ENCODE data around the gene ARHGEF7. TPM values are rescaled to one million over a fixed set of nuclear protein-coding genes. Genes with fewer than 3 reads are reported as not detected.
"Not testable (repeated sequence)": the region's sequence is repeated elsewhere in the genome, so short reads cannot be mapped to it uniquely, and the experiment has no call there.

ARHGEF7 gene
- total RNA-seq, 1 donor from 2014 or later, result 41.3 TPM

- intact Hi-C loops (cut with DNase I), result loop anchor here (10.0 kb wide), 1 partner anchor 215 kb away; no protein-coding TSS in a partner anchor
- no peak for DNase-seq (ENCODE audit: low spot score)
These were observed 124.9 kb downstream of the ARHGEF7 start for GRCh38 chr13:111239764-111240670.

GRCh38 chr13:111241006-111241755 is 126.1 kb downstream of the ARHGEF7 start:
- no peak for DNase-seq (ENCODE audit: low spot score)
- intact Hi-C loops (cut with DNase I), result no loop called here

GRCh38 chr13:111241862-111242261 is 126.8 kb downstream of the ARHGEF7 start:
- no peak for DNase-seq (ENCODE audit: low spot score)
- intact Hi-C loops (cut with DNase I), result no loop called here

DNA sequence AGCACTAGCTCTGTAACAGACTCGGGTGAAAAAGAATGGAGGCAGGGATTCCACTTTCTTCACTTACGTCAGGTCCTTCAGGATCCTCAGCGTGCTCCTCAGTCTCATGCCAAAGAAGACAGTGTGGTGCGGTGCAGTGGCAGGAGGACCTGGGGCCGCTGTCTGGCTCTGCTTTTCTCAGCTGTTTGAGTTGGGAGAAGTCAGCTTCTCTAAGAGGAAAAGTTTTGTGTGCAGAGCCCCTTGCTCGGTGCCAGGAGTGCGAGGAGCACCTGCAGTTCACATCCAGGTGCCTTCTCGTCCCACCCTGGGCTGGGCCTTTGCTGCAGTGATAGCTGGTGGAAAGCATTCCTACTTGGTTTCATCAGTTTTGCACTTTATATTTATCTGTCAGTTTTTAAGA is 127.5 kb downstream of the ARHGEF7 start:
- intact Hi-C loops (cut with DNase I), result no loop called here
- DNase-seq (ENCODE audit: low spot score), result no peak

- intact Hi-C loops (cut with DNase I), result no loop called here
- DNase-seq (ENCODE audit: low spot score), result no peak
These were observed 128.9 kb downstream of the ARHGEF7 start for GRCh38 chr13:111243981-111244380.

DNA sequence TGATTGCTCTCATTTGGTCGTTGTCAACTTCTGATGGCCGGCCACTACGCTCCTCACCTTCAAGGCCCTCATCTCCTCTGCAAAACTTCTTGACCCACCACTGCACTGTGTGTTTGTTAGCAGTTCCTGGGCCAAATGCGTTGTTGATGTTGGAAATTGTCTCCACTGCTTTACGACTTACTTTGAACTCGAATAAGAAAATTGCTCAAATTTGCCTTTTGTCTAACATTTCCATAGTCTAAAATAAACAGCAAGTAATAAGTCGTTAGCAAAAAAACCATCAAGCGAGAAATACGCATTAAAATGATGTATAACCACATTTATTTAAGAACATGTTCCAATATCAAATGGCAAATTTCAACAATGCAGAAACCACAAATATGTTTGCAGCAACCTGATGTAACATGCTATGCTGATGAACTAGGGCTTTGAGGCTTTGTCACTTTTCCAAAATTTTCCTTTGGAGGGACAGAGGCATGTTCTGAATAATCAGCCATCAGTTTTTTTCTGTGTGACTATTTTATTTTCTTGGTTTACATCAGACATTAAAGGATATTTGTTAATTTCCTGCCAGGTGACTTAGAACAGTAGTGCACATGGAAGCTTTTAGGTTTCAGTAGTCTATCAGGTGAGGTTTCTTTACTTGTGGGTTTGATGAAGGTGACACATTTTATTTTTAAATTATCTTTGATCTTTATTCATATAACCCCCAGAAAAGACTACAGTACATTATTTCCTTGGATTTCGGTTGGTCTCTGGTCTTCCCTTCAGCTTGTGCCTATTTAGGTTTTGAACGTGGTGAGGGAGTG is 130.7 kb downstream of the ARHGEF7 start:
- no peak for DNase-seq (ENCODE audit: low spot score)

DNA sequence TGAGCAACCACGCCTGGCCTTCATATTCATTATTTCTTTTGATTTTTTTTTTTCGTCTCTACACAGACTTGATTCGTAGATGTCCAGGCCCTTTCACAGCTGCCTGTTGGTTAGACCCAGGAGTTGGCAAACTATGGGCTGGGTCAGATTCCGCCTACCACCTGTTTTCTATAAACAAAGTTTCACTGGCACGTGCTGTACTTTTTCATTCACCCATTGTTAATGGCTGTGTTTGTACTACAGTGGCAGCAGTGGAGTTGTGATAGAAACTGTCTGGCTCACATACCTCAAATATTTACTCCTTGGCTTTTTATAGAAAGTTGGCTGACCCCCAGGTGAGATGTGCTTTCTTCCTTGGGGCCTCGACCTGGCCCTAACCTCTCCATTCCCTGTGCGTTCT is 132.4 kb downstream of the ARHGEF7 start:
- DNase-seq (ENCODE audit: low spot score), result no peak
- intact Hi-C loops (cut with DNase I), result loop anchor here (5.0 kb wide), 1 partner anchor 35 kb away; no protein-coding TSS in a partner anchor

More for the DNA sequence above, 130.7 kb downstream of the ARHGEF7 start:
- intact Hi-C loops (cut with DNase I), result loop anchor here (5.0 kb wide), 1 partner anchor 37 kb away; no protein-coding TSS in a partner anchor

DNA sequence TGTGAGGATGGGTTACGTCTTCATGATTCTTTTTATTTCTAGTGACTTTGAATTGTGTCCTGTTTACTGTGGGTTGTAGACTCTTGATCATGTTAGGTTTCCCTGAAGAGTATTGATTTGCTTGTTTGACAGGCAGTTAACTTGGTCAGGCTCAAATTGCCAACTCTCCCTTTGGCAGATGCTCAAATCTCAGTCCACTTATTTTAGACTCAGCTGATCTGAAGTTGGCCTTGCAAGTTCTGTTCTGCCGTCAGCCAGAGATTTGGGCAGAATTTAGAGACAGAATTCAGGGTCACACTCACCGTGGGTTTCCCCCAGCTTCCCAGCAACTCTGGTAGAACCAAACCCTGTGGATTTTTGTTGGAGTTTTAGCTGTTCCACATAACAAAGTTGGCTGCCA is 133.7 kb downstream of the ARHGEF7 start:
- DNase-seq (ENCODE audit: low spot score), result no peak
- intact Hi-C loops (cut with DNase I), result loop anchor here (5.0 kb wide), 1 partner anchor 33 kb away; no protein-coding TSS in a partner anchor

GRCh38 chr13:111249637-111250360 is 134.7 kb downstream of the ARHGEF7 start:
- intact Hi-C loops (cut with DNase I), result loop anchor here (5.0 kb wide), 1 partner anchor 33 kb away; no protein-coding TSS in a partner anchor
- DNase-seq (ENCODE audit: low spot score), result no peak

GRCh38 chr13:111251646-111252445 is 136.7 kb downstream of the ARHGEF7 start:
- no peak for DNase-seq (ENCODE audit: low spot score)
- intact Hi-C loops (cut with DNase I), result no loop called here

GRCh38 chr13:111252446-111253364 is 137.6 kb downstream of the ARHGEF7 start:
- intact Hi-C loops (cut with DNase I), result no loop called here
- no peak for DNase-seq (ENCODE audit: low spot score)

GRCh38 chr13:111253365-111253872 is 138.3 kb downstream of the ARHGEF7 start:
- intact Hi-C loops (cut with DNase I), result no loop called here
- no peak for DNase-seq (ENCODE audit: low spot score)

DNA sequence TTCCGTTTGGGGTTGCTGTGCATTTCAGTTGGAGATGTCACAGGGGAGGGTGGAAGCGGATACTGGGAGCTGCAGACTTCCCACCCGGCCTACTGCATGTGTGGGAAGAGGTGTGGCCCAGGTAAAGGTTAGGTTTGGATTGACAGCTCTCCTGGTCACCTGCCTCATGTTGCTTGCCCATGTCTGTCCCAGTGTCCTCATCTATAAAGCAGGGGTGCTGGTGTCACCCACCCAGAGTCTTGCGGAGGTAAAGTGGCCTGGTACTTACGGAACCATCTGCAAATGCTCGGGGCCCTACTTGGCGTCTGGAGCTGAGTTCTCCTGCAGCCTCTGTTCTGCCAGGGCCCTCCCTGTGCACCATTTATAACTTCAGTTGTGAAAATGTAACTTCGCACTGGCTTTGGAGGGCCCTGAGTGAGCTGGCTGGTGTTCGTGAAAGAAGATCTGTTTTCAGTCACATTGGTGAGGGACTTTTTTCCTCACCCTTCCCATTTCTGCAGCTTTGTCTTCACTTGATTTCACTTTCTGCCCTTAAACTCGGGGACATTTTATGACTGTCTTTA is 140.2 kb downstream of the ARHGEF7 start:
- no peak for DNase-seq (ENCODE audit: low spot score)
- intact Hi-C loops (cut with DNase I), result no loop called here

DNA sequence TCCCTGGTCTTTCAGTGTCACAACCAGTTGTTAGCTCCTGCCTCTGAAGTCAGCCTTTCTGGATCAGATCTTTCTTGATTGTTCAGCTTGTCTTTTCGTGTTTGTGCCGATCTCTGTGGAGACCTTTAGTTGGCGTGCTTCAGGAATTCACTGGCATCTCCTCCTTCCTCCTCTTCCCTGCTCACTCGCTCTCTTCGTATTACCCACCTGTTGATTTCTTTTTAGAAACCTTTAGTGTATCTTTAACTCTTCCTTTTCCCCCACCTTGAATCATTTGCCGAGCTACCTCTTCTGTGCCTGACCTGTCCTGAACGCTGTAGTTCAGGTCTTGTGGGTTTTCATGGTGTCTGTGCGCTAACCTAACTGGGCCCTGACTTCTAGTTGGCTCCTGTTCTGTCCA is 141.3 kb downstream of the ARHGEF7 start:
- DNase-seq (ENCODE audit: low spot score), result no peak
- intact Hi-C loops (cut with DNase I), result no loop called here

GRCh38 chr13:111256946-111257345 is 141.8 kb downstream of the ARHGEF7 start:
- no peak for DNase-seq (ENCODE audit: low spot score)
- intact Hi-C loops (cut with DNase I), result no loop called here

GRCh38 chr13:111257899-111258298 is 142.8 kb downstream of the ARHGEF7 start:
- intact Hi-C loops (cut with DNase I); DNase-seq (ENCODE audit: low spot score): not testable (repeated sequence)

GRCh38 chr13:111258637-111259036 is 143.5 kb downstream of the ARHGEF7 start:
- intact Hi-C loops (cut with DNase I), result no loop called here
- no peak for DNase-seq (ENCODE audit: low spot score)
